WERI-Rb-1 (cell line): ENCODE results near the gene MARK4.
"Not testable (repeated sequence)": the region's sequence is repeated elsewhere in the genome, so short reads cannot be mapped to it uniquely, and the experiment has no call there.

Experiments used
- DNase-seq: peaks from one replicate; pipeline ENCODE4 v3.0.0-alpha.2; 2020
- H3K27ac ChIP-seq: fragments of 250-450 bp; sonication (Bioruptor Pico); 2 replicates; pipeline ENCODE4 v1.5.1; 2020; ENCODE audit warnings: mild to moderate bottlenecking, moderate library complexity
- H3K27me3 ChIP-seq: fragments of 250-450 bp; sonication (Bioruptor Pico); 2 replicates; pipeline ENCODE4 v1.5.1; 2021; ENCODE audit warnings: mild to moderate bottlenecking, low read depth, moderate library complexity; ENCODE audit not compliant: insufficient read depth, severe bottlenecking
- H3K36me3 ChIP-seq: fragments of 250-450 bp; sonication (Bioruptor Pico); 2 replicates; pipeline ENCODE4 v1.5.1; 2020; ENCODE audit warnings: mild to moderate bottlenecking, moderate library complexity
- H3K4me3 ChIP-seq: 2 replicates; pipeline ENCODE4 v1.5.1; 2011; ENCODE audit warnings: low read depth, mild to moderate bottlenecking, control low read depth, low read length
- H3K9me3 ChIP-seq: fragments of 250-450 bp; sonication (Bioruptor Pico); 2 replicates; pipeline ENCODE4 v1.5.1; 2021; ENCODE audit warnings: mild to moderate bottlenecking, moderate library complexity; ENCODE audit not compliant: severe bottlenecking
- TF ChIP-seq, protein P1 (sequence below): IDR thresholded peaks from 2 replicates; pipeline ENCODE4 v1.5.1; 2011; ENCODE audit warnings: low read depth, mild to moderate bottlenecking, control low read depth, inconsistent platforms, low read length

The MARK4 gene

DNA sequence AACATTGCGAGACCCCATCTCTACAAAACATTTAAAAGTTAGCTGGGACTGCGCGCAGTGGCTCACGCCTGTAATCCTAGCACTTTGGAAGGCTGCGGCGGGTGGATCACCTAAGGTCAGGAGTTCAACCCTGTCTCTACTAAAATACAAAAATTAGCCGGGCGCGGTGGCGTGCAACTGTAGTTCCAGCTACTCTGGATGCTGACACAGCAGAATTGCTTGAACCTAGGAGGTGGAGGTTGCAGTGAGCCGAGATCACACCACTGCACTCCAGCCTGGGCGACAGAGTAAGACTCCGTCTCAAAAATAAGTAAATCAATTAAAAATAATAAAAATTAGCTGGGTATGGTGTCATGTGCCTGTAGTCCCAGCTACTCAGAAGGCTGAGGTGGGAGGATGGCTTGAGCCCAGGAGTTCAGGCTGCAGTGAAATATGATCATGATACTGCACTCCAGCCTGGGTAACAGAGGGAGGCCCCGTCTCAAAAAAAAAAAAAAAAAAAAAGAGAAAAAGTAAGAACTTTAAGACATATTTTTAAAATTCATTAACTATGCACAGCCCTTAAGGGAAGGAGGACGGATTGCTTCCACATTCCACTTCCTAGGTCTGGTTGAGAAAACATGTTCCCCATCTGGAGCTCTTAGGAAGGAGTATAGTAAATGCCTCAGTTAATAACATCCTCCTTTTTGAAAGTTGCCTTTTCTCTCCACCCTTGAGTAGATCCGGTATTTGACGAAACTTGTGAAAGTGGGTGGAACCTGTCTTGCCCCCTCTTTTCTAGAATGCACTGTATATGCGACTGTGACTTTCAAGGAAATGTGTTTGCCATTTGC, 31.9 kb upstream of the MARK4 start:
- H3K27me3 ChIP-seq: no peaks in the 10 kb centered on the region

DNA sequence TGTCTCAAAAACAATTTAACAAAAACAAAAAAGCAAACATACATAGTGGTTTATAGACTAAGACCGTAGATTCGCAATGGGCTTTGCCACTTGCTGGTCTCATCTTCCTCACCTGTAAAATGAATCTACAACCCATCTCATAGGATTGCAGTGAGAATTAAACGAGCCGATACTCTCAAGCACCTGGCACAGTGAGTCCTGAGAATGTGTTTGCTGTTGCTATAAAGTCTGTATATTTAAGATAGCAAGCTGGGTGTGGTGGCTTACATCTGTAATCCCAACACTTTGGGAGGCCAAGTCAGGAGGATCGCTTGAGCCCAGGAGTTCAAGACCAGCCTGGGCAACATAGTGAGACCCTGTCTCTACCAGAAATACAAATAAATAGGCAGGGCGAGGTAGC, 28.3 kb upstream of the MARK4 start:
- TF ChIP-seq, protein P1, sequence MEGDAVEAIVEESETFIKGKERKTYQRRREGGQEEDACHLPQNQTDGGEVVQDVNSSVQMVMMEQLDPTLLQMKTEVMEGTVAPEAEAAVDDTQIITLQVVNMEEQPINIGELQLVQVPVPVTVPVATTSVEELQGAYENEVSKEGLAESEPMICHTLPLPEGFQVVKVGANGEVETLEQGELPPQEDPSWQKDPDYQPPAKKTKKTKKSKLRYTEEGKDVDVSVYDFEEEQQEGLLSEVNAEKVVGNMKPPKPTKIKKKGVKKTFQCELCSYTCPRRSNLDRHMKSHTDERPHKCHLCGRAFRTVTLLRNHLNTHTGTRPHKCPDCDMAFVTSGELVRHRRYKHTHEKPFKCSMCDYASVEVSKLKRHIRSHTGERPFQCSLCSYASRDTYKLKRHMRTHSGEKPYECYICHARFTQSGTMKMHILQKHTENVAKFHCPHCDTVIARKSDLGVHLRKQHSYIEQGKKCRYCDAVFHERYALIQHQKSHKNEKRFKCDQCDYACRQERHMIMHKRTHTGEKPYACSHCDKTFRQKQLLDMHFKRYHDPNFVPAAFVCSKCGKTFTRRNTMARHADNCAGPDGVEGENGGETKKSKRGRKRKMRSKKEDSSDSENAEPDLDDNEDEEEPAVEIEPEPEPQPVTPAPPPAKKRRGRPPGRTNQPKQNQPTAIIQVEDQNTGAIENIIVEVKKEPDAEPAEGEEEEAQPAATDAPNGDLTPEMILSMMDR: no peak

More for the DNA sequence above, 31.9 kb upstream of the MARK4 start:
- Histone ChIP-seq H3K4me3 (no peak overlapping the region), H3K36me3 (no peaks in the 10 kb centered on the region), H3K9me3 (no peaks in the 10 kb centered on the region), H3K27ac (no peak overlapping the region)
- no peak for DNase-seq
- TF ChIP-seq, protein P1: no peak

DNA sequence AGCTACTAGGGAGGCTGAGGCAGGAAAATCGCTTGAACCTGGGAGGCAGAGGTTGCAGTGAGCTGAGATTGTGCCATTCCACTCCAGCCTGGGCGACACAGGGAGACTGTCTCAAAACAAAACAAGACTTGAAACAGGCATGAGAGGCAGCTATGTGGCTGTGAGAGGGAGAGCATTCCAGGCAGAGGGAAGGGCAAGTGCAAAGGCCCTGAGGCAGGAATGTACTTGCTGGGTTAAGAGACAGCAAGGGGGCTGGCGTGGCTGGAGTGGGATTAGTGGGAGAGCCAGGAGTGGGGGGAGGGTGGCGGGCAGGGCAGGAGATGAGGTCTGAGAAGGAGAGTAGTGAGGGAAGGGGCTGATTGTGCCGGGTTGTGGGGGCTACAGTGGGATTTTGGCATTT, 27.2 kb upstream of the MARK4 start:
- Histone ChIP-seq H3K27ac (no peak overlapping the region), H3K4me3 (no peak overlapping the region), H3K9me3 (no peaks in the 10 kb centered on the region), H3K27me3 (no peaks in the 10 kb centered on the region), H3K36me3 (no peaks in the 10 kb centered on the region)
- TF ChIP-seq, protein P1: no peak
- DNase-seq: no peak

More for the DNA sequence above, 28.3 kb upstream of the MARK4 start:
- no peak for DNase-seq
- Histone ChIP-seq H3K9me3 (no peaks in the 10 kb centered on the region), H3K36me3 (no peaks in the 10 kb centered on the region), H3K27ac (no peak overlapping the region), H3K27me3 (no peaks in the 10 kb centered on the region), H3K4me3 (no peak overlapping the region)

DNA sequence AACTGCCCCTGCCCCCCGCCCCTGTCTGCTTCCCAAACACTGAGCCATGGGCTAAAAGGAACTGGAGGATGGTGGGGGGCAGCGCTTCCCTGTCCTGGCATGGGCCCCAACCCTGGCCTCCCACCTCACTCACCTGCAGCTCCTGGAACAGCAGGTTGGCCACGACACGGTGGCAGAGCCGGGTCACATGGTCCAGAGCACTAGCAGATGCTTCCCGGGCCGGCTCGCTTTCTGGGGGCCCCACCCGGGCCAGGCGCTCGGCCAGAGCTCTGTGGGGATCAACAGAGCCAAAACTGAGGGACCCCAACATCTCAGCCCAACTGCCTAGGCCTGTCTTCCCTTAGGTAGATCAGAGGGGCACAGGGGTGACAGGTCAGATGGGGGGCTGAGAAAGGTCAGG, 26.4 kb upstream of the MARK4 start:
- DNase-seq: no peak
- no peaks in the 10 kb centered on the region for H3K27me3 ChIP-seq
- no peaks in the 10 kb centered on the region for H3K9me3 ChIP-seq
- H3K4me3 ChIP-seq: no peak overlapping the region
- TF ChIP-seq, protein P1: no peak
- no peak overlapping the region for H3K27ac ChIP-seq
- H3K36me3 ChIP-seq: no peaks in the 10 kb centered on the region

DNA sequence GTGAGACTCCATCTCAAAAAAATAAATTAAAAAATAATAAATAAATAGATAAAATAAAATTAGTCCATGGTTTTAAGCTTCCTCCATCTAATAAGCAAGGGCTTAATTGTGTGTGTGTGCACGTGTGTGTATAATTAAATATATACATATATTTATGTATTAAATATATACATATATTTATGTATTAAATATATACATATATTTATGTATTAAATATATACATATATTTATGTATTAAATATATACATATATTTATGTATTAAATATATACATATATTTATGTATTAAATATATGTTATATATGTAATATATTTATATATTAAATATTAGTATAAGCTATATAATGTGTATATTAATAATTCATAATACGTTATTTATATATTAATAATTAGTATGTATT, 22.0 kb upstream of the MARK4 start:
- not testable (repeated sequence) for H3K4me3 ChIP-seq, H3K9me3 ChIP-seq, DNase-seq, H3K36me3 ChIP-seq, H3K27ac ChIP-seq, H3K27me3 ChIP-seq

DNA sequence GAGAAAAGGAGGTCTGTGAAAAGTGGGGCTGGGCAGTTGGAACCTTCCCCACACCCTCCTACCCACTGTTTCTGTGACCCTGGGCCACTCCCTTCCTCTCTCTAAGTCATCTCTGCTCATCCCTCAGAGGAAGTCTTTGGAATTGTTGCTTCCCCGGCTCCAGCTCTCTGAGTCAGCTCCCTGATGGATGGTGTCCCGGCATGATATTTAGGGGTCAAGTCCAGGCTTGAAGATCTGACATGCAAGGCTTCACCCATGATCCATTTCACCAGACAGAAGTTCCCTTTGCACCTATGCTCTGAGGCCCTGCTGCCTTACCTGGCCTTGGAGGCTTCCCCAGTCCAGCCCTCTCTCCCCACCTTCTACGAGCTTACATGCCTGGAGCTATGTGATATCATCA, 19.2 kb upstream of the MARK4 start:
- no peaks in the 10 kb centered on the region for H3K36me3 ChIP-seq
- no peaks in the 10 kb centered on the region for H3K27me3 ChIP-seq
- DNase-seq: no peak
- H3K4me3 ChIP-seq: no peak overlapping the region
- H3K9me3 ChIP-seq: no peaks in the 10 kb centered on the region
- no peak overlapping the region for H3K27ac ChIP-seq
- TF ChIP-seq, protein P1: no peak
